GM21529 (cell line): Measurements from ENCODE around the gene TMEM141.
"Not testable (repeated sequence)": the region's sequence is repeated elsewhere in the genome, so short reads cannot be mapped to it uniquely, and the experiment has no call there.

Source experiments
- ATAC-seq: cut with Tn5 transposase; IDR thresholded peaks from one replicate; pipeline ENCODE4 v1.9.1; 2021; ENCODE audit not compliant: unreplicated experiment

Gene TMEM141

GRCh38 chr9:136773386-136774044 lies 17.6 kb upstream of the TMEM141 start:
- ATAC-seq, result no peak

GRCh38 chr9:136774416-136775045 lies 16.6 kb upstream of the TMEM141 start:
- ATAC-seq, result no peak

DNA sequence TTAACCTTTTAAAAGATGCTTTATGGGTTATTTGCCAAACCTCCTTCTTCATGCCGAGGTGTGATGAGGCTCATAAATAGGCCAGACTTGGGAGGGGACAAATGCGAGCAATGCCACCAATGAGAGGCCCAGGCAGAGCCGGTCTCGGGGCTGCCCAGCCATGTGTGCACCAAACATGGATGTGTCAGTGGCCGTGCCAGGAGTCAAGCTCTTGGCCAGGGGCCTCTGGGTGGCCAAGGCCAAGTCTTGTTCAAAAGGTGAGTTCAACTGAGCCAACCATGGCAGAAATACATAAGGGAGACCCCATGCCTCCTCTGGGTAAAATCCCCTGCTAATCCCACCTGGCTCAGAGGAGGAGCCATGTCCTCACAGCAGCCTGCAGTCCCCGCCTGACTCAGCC lies 16.0 kb upstream of the TMEM141 start:
- no peak for ATAC-seq

- ATAC-seq, result no peak
These were observed 14.2 kb upstream of the TMEM141 start for GRCh38 chr9:136776947-136777346.

DNA sequence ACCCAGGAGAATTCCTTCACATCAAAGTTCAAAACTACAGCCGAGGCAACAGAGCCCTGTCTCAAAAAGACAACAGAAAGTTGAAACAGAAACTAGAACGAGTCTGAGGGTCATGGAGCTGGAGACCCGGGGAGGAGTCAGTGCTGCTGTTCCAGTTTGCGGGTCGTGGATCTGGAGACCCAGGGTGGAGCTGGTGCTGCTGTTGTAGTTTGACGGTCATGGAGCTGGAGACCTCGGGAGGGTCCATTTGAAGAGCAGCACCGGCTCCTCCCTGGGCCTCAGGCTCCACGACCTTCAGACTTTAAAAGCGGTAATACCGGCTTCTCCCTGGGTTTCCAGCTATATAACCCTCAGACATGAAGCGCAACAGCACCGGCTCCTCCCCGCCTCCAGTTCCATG lies 13.8 kb upstream of the TMEM141 start:
- no peak for ATAC-seq

DNA sequence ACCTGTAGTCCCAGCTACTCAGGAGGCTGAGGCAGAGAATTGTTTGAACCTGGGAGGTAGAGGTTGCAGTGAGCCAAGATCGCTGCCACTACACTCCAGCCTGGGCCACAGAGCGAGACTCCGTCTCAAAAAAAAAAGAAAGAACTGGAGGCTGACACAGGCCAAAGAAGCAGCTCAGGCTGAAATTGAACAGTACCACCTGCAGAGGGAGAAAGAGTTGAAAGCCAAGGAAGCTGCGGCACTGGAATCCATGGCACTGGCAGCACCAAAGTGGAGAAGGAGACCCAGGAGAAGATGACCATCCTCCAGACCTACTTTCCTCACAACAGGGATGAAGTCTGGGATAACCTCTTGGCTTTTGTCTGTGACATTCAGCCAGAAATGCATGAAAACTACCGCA lies 11.3 kb upstream of the TMEM141 start:
- no peak for ATAC-seq

- no peak for ATAC-seq
These were observed 8.7 kb upstream of the TMEM141 start for GRCh38 chr9:136782452-136782851.

DNA sequence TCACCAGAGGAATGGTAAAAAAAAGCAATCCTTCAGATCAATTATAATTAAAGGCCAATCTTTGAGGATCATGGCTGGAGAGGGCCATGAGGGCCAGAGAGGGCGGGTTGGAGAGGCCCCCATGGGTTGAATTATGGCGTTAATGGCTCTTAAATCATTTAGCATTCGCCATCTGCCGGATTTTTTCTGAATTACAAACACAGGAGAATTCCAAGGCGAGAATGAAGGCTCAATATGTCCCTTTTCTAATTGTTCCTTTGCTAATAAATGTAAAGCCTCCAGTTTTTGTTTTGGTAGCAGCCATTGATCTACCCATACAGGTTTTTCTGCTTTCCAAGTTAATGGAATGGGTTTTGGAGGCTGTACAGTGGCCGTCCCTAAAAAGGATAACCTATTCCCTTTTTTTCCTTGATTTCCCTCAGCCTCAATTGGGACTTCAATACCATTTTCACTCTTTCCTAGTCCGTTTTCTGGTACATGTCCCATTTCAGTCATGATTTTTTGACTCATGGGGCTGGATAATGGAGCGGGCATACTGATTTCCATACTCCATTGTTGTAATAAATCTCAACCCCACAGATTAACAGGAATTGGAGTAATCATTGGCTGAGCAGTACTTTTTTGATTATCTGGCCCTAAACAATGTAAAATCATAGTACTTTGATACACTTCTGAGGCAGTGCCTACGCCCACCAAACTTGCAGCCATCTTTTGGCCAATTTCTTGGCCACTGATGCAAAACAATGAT lies 6.7 kb upstream of the TMEM141 start:
- ATAC-seq, result no peak

GRCh38 chr9:136784997-136785361 lies 6.2 kb upstream of the TMEM141 start:
- ATAC-seq, result no peak

DNA sequence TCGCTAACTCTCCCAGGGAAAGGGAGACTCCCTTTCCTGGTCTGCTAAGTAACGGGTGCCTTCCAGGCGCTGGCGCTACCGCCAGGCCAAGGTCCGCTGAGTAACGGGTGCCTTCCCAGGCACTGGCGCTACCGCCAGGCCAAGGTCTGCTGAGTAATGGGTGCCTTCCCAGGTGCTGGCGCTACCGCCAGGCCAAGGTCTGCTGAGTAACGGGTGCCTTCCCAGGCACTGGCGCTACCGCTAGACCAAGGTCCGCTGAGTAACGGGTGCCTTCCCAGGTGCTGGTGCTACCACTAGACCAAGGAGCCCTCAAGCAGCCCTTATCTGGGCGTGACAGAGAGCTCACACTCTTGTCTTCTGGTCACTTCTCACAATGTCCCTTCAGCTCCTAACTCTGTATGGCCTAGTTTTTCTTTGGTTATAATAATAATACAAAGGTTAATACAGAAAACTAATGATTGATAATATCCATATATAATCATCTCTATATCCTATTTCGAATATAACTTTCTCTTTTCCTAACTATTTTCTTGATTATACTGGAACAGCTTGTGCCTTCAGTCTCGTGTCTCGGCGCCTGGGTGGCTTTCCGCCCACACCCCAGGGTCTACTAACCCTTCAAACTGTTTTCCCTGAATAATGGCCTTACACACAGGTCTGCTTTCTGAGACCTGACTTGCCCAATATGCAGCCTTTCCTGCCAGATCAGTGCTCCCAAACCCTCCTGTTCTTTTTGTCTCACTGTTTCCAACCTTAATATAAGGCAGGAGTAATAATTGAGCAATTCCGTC lies 5.4 kb upstream of the TMEM141 start:
- not testable (repeated sequence) for ATAC-seq

GRCh38 chr9:136786451-136786850 lies 4.7 kb upstream of the TMEM141 start:
- no peak for ATAC-seq

GRCh38 chr9:136786983-136787382 lies 4.2 kb upstream of the TMEM141 start:
- ATAC-seq, result not testable (repeated sequence)

GRCh38 chr9:136787690-136788400 lies 3.3 kb upstream of the TMEM141 start:
- no peak for ATAC-seq

DNA sequence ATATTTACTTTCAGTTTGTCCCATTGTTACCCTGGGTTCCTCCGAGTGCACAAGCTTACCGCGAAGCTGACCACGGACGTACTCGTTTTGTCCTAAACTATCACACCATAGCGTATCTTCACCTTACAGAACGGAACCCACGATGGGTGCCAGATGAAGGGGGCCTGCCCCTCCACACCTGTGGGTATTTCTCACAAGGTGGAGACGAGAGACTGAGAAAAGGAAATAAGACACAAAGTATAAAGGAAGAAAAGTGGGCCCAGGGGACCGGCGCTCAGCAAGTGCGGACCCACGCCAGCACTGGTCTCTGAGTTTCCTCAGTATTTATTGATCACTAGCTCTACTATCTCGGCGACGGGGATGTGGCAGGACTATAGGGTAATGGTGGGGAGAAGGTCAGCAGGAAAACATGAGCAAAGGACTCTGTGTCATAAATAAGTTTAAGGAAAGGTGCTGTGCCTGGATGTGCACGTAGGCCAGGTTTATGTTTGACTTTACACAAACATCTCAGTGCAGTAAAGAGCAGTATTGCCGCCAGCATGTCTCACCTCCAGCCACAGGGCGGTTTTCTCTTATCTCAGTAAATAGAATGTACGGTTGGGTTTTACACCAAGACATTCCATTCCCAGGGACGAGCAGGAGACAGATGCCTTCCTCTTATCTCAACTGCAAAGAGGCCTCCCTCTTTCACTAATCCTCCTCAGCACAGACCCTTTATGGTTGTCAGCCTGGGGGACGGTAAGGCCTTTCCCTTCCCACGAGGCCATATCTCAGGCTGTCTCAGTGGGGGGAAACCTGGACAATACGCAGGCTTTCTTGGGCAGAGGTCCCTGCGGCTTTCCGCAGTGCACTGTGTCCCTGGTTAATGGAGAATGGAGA lies 2.3 kb upstream of the TMEM141 start:
- not testable (repeated sequence) for ATAC-seq

- ATAC-seq, result no peak
These were observed 1.6 kb upstream of the TMEM141 start for GRCh38 chr9:136789523-136789937.

- ATAC-seq, result peak; percentile 14
These were observed 552 bp downstream of the TMEM141 start for GRCh38 chr9:136791516-136792276.

- no peak for ATAC-seq
These were observed 1.4 kb downstream of the TMEM141 start for GRCh38 chr9:136792321-136793085.
